Thyroid gland (tissue), 4 donors: ENCODE results near the gene GRIA4.

Experiments
- POLR2A ChIP-seq, 2 donors: fragments of 450-650 bp; IDR thresholded peaks; one replicate each; pipeline ENCODE4 v1.6.1; 2017; ENCODE audit warnings: antibody characterized with exemption in 2 of 2, mild to moderate bottlenecking in 2 of 2, moderate library complexity in 1 of 2
- TF ChIP-seq, protein P1 (sequence below), 6 experiments: fragments of 200-600 bp in 3 of 6; fragments of 450-650 bp in 3 of 6; sonication (generic) in 3 of 6; IDR thresholded peaks; one replicate each; pipeline ENCODE4 v1.5.1; 2016 to 2019; ENCODE audit warnings: antibody characterized with exemption in 6 of 6, mild to moderate bottlenecking in 2 of 6, inconsistent platforms in 1 of 6, moderate library complexity in 1 of 6

DNA sequence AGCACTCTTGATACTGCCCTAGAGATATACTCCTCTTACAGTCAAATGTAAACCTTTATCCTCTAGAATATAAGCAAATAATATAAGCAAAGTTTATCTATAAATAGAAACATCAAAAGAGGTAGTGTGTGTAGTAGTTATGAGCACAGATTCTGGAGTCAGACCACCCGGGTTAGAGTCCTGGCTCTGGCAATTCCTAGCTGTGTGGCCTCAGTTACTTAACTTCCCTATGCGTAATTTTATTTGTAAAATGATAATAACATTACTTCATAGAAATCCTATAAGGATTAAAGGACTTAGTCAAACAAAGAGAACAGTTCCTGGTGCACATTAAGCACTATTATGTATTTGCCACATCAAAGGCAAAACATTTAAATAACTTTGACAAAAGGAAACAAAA lies 405.2 kb downstream of the GRIA4 start:
- TF ChIP-seq, protein P1, sequence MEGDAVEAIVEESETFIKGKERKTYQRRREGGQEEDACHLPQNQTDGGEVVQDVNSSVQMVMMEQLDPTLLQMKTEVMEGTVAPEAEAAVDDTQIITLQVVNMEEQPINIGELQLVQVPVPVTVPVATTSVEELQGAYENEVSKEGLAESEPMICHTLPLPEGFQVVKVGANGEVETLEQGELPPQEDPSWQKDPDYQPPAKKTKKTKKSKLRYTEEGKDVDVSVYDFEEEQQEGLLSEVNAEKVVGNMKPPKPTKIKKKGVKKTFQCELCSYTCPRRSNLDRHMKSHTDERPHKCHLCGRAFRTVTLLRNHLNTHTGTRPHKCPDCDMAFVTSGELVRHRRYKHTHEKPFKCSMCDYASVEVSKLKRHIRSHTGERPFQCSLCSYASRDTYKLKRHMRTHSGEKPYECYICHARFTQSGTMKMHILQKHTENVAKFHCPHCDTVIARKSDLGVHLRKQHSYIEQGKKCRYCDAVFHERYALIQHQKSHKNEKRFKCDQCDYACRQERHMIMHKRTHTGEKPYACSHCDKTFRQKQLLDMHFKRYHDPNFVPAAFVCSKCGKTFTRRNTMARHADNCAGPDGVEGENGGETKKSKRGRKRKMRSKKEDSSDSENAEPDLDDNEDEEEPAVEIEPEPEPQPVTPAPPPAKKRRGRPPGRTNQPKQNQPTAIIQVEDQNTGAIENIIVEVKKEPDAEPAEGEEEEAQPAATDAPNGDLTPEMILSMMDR (IDR thresholded peaks at IDR 0.05): no peak
- TF ChIP-seq POLR2A (IDR thresholded peaks at IDR 0.05): no peak
